ENCODE results near the gene AEN.

- TF ChIP-seq POLR2A (IDR thresholded peaks at IDR 0.05): no peak
- no peak for TF ChIP-seq CTCF (IDR thresholded peaks at IDR 0.05)
Measured at GRCh38 chr15:88661041-88661700, 40.0 kb downstream of the AEN start.

Data from heart left ventricle (tissue), 13 donors.